Thoracic aorta (tissue), 2 donors: ENCODE measurements around the gene BRD4. TPM values are rescaled to one million over a fixed set of nuclear protein-coding genes. Genes with fewer than 3 reads are reported as not detected.

Experiments used
- ATAC-seq: fragments of 150-250 bp; one replicate; pipeline ENCODE4 v1.8.0; 2017; ENCODE audit warnings: low read depth; ENCODE audit not compliant: insufficient number of reproducible peaks, low FRiP score
- DNase-seq: peaks from one replicate; pipeline ENCODE4 v3.0.0-alpha.2; 2020; ENCODE audit warnings: low spot score
- H3K27ac ChIP-seq, 2 donors: fragments of 200-600 bp; sonication (generic); 1 replicate in 1 of 2; 2 replicates in 1 of 2; pipeline ENCODE4 v1.5.1; 2016; ENCODE audit warnings: mild to moderate bottlenecking in 2 of 2, moderate library complexity in 2 of 2
- H3K27me3 ChIP-seq: fragments of 200-600 bp; sonication (generic); replicated peaks from 2 replicates; pipeline ENCODE4 v1.6.0; 2016; ENCODE audit warnings: mild to moderate bottlenecking; ENCODE audit not compliant: insufficient read depth
- H3K36me3 ChIP-seq: fragments of 200-600 bp; sonication (generic); one replicate; pipeline ENCODE4 v1.5.1; 2016
- H3K4me1 ChIP-seq, 2 donors: fragments of 200-600 bp; sonication (generic); 1 replicate in 1 of 2; 2 replicates in 1 of 2; pipeline versions ENCODE4 v1.5.1 to v1.6.0; 2016; ENCODE audit warnings: low read depth in 2 of 2, mild to moderate bottlenecking in 1 of 2; ENCODE audit not compliant: control insufficient read depth in 1 of 2
- H3K4me3 ChIP-seq: fragments of 200-600 bp; sonication (generic); 2 replicates; pipeline ENCODE4 v1.5.1; 2016; ENCODE audit warnings: mild to moderate bottlenecking
- H3K9me3 ChIP-seq: fragments of 200-600 bp; sonication (generic); 2 replicates; pipeline ENCODE4 v1.5.1; 2016
- total RNA-seq, 2 donors: library from RNA; depleted of rRNA; stranded (reverse); fragments of >200 nt; gene quantifications; one replicate each; pipeline versions ENCODE4 v1.1.0 to v1.2.3, GENCODE V29; 2016
- TF ChIP-seq, protein P1 (sequence below): fragments of 200-600 bp; sonication (generic); IDR thresholded peaks from one replicate; pipeline ENCODE4 v1.5.1; 2019; ENCODE audit warnings: antibody characterized with exemption

Gene BRD4
- total RNA-seq, 2 donors from 2014 or later: 49.0 to 70.9 TPM

DNA sequence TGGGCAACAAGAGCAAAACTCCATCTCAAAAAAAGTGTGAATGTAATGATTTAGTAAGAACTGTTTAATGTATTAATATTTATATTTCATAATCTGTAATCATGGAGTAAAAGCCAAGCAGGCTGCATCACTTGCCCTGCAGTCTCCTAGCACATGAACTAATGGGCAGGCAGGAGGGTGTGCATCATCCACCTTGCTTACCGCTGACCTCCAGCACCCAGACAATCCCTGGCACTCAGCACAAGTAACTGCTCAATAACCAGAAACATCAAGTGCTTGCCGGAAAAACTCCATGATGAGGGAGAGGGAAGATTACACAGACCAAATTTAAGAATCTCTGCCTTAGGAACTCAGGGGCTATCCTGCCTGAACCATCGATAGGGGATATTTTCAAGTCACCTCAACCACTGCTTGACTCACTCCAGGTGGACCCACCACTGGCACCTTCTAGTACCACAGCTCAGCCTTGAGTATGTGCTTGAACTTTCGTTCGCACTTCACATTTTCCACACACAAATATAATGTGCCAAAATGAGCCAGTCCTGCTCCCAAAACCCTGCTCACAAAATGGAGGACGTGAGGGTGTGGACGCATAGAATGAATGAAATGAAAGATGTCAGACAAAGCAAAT, 18.6 kb downstream of the BRD4 start:
- TF ChIP-seq, protein P1, sequence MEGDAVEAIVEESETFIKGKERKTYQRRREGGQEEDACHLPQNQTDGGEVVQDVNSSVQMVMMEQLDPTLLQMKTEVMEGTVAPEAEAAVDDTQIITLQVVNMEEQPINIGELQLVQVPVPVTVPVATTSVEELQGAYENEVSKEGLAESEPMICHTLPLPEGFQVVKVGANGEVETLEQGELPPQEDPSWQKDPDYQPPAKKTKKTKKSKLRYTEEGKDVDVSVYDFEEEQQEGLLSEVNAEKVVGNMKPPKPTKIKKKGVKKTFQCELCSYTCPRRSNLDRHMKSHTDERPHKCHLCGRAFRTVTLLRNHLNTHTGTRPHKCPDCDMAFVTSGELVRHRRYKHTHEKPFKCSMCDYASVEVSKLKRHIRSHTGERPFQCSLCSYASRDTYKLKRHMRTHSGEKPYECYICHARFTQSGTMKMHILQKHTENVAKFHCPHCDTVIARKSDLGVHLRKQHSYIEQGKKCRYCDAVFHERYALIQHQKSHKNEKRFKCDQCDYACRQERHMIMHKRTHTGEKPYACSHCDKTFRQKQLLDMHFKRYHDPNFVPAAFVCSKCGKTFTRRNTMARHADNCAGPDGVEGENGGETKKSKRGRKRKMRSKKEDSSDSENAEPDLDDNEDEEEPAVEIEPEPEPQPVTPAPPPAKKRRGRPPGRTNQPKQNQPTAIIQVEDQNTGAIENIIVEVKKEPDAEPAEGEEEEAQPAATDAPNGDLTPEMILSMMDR: no peak
- Histone ChIP-seq H3K27ac (no peak overlapping the region), H3K36me3 (no peaks in the 10 kb centered on the region), H3K4me3 (no peak overlapping the region), H3K27me3 (no peaks in the 10 kb centered on the region), H3K9me3 (no peaks in the 10 kb centered on the region), H3K4me1 (peaks cover 56 to 93% of the 10 kb centered on the region in 2 donors)
- ATAC-seq: no peak
- DNase-seq: no peak

- H3K36me3 ChIP-seq: no peaks in the 10 kb centered on the region
- no peak overlapping the region for H3K4me3 ChIP-seq
- no peak overlapping the region for H3K27ac ChIP-seq
- DNase-seq (no peak), ATAC-seq (no peak)
- peaks cover 43 to 92% of the 10 kb centered on the region in 2 donors for H3K4me1 ChIP-seq
- TF ChIP-seq, protein P1: no peak
- H3K9me3 ChIP-seq: no peaks in the 10 kb centered on the region
- no peaks in the 10 kb centered on the region for H3K27me3 ChIP-seq
These were observed 25.2 kb downstream of the BRD4 start for GRCh38 chr19:15307169-15307568.

DNA sequence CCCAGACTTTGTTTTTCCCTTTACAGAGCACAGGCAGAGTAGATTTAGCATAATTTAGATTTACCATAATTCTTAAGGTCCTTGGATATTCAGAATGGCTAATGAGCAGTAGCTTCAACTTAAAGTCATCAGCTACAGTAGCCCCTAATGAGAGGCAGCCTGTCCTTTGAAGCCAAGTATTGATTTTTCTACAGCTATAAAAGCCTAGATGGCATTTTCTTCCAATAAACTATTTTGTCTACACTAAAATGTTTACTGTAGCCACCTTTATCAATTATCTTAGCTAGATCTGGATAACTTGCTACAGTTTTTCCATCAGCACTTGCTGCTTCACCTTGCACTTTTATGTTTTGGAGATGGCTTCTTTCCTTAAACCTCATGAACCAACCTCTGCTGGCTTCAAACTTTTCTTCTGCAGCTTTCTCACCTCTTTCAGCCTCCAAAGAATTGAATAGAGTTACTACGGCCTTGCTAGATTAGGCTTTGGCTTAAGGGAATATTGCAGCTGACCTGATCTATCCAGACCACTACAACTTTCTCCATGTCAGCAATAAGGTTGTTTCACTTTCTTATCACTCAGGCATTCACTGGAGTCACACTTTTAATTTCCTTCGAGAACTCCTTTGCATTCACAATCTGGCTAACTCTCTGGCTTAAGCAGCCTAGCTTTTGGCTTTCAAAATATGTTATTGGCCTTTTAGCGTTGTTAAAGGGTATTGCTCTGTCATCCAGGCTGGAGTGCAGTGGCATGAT, 26.6 kb downstream of the BRD4 start:
- no peaks in the 10 kb centered on the region for H3K27me3 ChIP-seq
- H3K4me3 ChIP-seq: no peak overlapping the region
- no peaks in the 10 kb centered on the region for H3K36me3 ChIP-seq
- TF ChIP-seq, protein P1: no peak
- H3K27ac ChIP-seq: no peak overlapping the region
- peaks cover 44 to 92% of the 10 kb centered on the region in 2 donors for H3K4me1 ChIP-seq
- DNase-seq (no peak), ATAC-seq (no peak)
- H3K9me3 ChIP-seq: no peaks in the 10 kb centered on the region

DNA sequence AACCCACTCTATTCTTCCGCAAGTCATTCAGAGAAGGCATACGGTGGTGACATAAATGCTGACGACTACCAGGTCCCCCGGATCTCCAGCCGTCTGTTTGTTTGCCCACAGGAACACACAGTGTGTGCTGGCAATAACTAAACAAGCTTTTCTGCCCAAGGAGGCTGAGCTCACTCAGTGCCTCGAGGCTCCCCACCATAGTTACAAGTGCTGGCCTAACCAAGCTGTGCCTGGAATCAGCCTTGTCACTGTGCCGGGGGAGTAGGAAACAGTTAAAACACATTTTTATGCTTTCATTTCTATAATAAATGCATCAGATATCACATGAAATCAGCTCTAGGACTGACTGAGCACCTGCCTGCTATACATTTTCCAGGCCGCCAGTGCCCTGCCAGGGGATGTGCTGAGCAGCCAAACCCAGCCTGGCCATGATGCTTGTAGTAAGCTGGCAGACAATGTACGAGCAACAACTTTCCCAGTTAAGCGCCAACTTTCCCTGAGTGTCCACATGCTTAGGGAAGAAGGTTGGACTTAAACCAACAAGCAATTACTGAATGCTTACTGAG, 28.1 kb downstream of the BRD4 start:
- H3K27ac ChIP-seq: peak overlapping the region in 1 of 2 donors; percentile 45
- TF ChIP-seq, protein P1: no peak
- peak overlapping the region; percentile 11 for H3K4me3 ChIP-seq
- H3K9me3 ChIP-seq: no peaks in the 10 kb centered on the region
- DNase-seq (no peak), ATAC-seq (no peak)
- peaks cover 53 to 92% of the 10 kb centered on the region in 2 donors for H3K4me1 ChIP-seq
- H3K27me3 ChIP-seq: no peaks in the 10 kb centered on the region
- no peaks in the 10 kb centered on the region for H3K36me3 ChIP-seq

DNA sequence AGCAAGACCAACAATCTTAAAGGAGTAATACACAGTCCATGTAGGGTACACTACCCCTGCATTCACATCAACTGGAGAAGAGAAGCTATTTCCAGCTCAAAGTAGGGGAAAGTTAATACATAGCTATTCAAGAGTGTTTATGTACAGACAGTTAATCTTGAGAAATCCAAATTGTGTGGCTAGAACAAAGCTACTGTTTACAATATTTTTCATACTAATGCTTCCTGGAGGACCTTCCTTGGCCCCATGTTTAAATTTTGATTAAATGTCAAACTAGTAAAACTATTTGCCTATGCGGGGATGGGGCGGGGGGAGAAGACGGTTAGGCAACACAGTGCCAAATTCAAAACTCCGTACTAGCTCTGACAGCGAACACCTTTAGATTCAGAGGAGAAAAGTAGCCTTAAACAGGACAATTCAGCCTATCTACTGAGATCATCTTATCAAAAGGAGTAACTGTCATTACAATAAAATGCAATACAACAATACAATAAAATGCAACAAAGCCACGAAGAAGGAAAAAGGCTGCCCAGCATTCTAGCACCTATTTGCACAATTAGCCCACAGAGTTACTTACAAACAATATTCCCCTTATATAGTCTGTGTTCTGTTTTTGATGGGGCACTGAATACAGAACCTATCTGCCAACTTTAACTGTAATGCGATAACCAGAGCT, 29.1 kb downstream of the BRD4 start:
- no peaks in the 10 kb centered on the region for H3K27me3 ChIP-seq
- H3K4me3 ChIP-seq: no peak overlapping the region
- no peak overlapping the region for H3K27ac ChIP-seq
- H3K9me3 ChIP-seq: no peaks in the 10 kb centered on the region
- no peak for DNase-seq
- peaks cover 62 to 94% of the 10 kb centered on the region in 2 donors for H3K4me1 ChIP-seq
- no peaks in the 10 kb centered on the region for H3K36me3 ChIP-seq
- no peak for ATAC-seq
- TF ChIP-seq, protein P1: no peak
